OCI-LY3 (cell line): ENCODE measurements around the gene SCAF11.

ENCODE experiments used
- EZH2phosphoT487 ChIP-seq: fragments of 200-600 bp; shearing (Covaris generic); IDR thresholded peaks from 2 replicates; pipeline ENCODE4 v1.6.1; 2018; ENCODE audit warnings: antibody characterized with exemption, mixed run types, low read depth
- TF ChIP-seq, protein P1 (sequence below): fragments of 200-600, 300-600 bp; sonication (generic); IDR thresholded peaks from 2 replicates; pipeline ENCODE4 v1.5.1; 2014; ENCODE audit warnings: antibody characterized with exemption, low read length, low read depth

DNA sequence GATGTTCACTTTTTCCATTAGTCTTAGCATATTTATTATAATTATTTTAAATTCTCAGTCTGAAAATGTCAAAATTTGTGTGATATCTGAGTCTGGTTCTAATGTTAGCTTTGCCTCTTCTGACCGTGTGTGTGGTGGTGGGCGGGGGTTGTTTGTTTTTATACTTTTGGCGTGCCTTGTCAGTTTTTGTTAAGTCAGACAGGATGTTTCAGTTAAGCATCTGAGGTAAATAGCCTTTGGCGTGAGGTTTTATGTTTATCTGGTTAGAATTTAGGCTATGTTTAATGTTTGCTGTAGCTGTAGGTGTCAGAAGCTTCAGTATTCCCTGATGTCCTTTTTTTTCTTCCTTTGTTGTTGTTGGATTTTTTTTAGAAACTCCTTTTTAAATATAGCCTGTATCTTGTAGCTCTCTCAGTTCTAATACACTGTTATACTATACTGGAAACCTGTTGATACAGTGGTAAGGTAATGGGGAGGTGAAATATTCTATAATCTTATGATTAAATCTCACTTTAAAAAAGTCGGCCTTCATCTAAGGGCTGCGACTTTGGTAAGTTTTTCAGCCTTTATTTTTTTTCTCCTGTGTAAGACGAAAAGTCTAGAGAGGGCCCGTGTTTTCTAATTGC is 111.6 kb downstream of the SCAF11 start:
- TF ChIP-seq, protein P1, sequence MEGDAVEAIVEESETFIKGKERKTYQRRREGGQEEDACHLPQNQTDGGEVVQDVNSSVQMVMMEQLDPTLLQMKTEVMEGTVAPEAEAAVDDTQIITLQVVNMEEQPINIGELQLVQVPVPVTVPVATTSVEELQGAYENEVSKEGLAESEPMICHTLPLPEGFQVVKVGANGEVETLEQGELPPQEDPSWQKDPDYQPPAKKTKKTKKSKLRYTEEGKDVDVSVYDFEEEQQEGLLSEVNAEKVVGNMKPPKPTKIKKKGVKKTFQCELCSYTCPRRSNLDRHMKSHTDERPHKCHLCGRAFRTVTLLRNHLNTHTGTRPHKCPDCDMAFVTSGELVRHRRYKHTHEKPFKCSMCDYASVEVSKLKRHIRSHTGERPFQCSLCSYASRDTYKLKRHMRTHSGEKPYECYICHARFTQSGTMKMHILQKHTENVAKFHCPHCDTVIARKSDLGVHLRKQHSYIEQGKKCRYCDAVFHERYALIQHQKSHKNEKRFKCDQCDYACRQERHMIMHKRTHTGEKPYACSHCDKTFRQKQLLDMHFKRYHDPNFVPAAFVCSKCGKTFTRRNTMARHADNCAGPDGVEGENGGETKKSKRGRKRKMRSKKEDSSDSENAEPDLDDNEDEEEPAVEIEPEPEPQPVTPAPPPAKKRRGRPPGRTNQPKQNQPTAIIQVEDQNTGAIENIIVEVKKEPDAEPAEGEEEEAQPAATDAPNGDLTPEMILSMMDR: no peak
- no peak for TF ChIP-seq EZH2phosphoT487
